Measurements from ENCODE around the gene WDR36.

DNA sequence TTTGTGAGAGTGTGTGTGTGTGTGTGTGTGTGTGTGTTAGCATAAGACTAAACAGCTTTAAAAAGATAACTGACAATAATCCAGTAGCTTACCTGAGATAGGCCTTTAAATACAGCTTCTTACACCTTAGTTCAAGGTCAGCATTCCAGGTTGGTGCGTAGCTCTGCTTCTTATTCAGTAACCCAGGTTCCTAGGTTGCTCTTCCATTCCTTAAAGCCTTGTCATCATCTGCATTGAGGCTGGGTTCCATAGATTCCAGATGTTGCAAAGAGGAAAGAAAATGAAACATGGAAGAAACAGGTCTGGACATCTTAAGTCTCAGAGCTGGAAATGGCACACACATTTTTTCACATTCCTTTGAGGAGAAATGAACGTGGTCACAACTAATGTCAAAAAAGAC is 78.1 kb downstream of the WDR36 start:
- TF ChIP-seq, protein P1, sequence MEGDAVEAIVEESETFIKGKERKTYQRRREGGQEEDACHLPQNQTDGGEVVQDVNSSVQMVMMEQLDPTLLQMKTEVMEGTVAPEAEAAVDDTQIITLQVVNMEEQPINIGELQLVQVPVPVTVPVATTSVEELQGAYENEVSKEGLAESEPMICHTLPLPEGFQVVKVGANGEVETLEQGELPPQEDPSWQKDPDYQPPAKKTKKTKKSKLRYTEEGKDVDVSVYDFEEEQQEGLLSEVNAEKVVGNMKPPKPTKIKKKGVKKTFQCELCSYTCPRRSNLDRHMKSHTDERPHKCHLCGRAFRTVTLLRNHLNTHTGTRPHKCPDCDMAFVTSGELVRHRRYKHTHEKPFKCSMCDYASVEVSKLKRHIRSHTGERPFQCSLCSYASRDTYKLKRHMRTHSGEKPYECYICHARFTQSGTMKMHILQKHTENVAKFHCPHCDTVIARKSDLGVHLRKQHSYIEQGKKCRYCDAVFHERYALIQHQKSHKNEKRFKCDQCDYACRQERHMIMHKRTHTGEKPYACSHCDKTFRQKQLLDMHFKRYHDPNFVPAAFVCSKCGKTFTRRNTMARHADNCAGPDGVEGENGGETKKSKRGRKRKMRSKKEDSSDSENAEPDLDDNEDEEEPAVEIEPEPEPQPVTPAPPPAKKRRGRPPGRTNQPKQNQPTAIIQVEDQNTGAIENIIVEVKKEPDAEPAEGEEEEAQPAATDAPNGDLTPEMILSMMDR (IDR thresholded peaks at IDR 0.05), result no peak
- TF ChIP-seq POLR2A (IDR thresholded peaks at IDR 0.05; ENCODE audit: low read depth), result no peak
